ENCODE data around the gene CABP7. TPM values are rescaled to one million over a fixed set of nuclear protein-coding genes. Genes with fewer than 3 reads are reported as not detected.

Gene CABP7
- 0.19 TPM in 2 replicates for total RNA-seq (2014; rRNA removed; shearing (Covaris generic))

- no peak for DNase-seq (ENCODE audit: low spot score)
Measured at GRCh38 chr22:29719899-29720645, at the start of gene CABP7. Gene CABP7, plus strand, starts transcription at chr22:29720003. Its CDS starts 422 bp downstream, at chr22:29720425.

- no peak for DNase-seq (ENCODE audit: low spot score)
Measured at GRCh38 chr22:29670626-29671025, 49.2 kb upstream of the CABP7 start.

DNA sequence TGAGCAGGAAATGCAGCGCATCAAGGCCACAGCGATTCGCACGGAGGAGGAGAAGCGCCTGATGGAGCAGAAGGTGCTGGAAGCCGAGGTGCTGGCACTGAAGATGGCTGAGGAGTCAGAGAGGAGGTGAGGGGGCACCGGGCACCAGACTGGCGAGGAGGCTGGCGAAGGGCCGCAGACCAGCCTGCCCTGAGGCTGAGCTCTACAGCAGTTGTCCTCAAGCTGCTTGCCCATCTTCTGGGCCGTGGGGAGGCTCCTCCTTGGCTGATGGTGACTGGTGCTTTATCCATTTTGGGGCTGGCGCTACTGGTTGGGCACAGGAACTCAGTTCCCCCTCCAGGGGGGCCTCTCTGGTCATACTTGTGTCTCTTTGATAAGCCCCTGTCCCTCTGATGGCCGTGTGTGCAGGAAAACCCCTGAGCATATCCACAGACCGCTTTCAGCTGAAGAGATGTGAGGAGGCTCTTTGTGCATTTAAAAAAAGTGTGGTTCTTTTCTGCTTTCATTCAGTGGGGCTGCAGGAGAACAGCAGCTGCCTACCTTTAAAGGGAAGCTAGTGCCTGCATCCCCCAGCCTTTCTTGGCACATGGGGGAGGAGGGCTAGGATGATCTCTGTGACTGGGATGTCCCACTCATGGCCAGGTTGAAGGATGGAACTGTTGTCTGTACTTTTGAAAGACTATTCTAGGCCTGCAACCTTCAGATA is 46.3 kb upstream of the CABP7 start:
- DNase-seq (ENCODE audit: low spot score), result no peak

- DNase-seq (ENCODE audit: low spot score), result no peak
Measured at GRCh38 chr22:29674121-29674520, 45.7 kb upstream of the CABP7 start.

DNA sequence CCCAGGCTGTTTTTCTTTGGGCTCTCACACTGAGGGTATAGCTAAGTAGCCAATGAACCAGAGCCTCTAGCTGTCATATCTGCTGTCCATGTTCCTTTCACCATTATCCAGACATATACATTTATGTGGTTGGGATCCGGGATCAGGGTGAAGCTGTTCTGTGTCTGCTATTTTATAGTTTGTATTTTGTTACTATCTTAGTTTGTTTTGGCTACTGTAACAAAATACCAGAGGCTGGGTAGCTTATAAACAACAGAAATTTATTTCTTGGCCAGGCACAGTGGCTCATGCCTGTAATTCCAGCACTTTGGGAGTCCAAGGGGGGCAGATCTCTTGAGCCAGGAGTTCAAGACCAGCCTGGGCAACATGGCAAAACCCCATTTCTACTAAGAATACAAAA is 40.5 kb upstream of the CABP7 start:
- DNase-seq (ENCODE audit: low spot score), result no peak

DNA sequence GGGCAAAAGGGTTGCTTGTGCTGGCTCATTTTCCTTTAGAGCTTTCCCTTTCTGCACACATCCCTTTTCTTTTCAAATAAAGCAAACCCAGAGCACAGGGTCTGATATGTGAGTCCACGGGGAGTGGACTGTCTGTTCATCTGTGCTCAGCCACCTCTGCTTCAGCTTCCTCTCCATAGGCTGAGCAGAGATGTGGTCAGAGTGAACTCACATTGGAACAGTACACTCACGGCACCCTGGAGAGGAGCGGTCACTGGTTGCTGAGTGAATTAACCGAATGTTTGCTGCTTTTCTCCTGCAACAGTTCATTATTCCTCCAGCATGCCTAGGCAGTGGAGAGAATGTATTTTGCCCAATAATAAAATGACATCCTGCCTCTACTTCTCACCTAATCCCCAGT is 36.3 kb upstream of the CABP7 start:
- no peak for DNase-seq (ENCODE audit: low spot score)

DNA sequence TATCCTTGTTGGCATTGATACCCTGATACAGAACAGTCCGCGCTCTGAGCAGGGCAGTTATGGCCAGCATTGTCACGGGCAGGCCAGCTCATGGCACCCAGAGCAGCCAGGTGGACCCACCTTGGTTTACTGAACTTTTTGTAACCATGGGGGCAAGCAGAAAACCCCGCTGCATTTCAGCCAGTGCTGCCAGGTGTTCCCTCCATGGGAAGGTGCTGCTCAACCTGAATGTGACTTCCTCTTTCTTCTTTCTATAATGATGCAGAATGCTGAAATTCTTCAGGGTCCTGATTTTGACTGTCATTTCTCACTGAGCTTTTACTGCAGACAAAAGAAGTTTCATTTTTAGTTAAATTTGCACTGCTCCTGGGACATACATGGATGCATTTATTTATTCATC is 35.6 kb upstream of the CABP7 start:
- no peak for DNase-seq (ENCODE audit: low spot score)

- no peak for DNase-seq (ENCODE audit: low spot score)
Measured at GRCh38 chr22:29689206-29689879, 30.5 kb upstream of the CABP7 start.

GRCh38 chr22:29689880-29690213 is 30.0 kb upstream of the CABP7 start:
- DNase-seq (ENCODE audit: low spot score), result peak; percentile 18

GRCh38 chr22:29690476-29690875 is 29.3 kb upstream of the CABP7 start:
- DNase-seq (ENCODE audit: low spot score), result no peak

DNA sequence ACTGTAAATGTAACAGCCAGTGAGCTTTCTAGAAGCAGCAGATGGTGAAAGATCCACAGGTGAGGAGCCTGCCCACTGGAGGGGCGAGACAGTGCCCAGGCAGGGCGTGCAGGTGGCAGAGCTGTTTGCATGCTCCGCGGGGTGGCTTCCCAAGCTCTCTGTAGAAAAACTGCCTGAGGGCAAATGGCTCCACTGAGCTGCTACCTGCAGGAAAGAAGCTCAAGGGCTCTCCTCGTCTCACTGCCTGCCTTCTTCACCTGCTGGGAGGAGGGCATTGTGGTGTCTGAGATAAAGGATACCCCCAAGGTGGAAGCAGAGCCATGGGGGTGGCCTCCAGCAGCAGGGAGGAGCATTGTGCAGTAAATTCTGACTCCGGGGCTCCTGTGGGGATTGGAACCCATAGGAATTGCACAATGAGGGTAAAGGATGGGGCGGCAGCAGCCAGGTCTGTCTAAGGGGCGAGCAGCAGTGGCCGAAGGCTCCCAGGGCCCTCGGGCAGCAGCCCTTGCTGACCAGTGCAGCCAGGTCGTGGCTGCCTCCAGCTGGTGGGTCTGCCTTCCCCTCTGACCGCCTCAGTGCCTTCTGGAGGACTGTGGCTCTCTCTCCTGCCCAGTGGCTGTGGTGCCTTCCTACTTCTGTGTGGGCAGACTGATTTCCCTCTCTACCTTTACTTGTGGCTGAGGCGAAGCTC is 28.0 kb upstream of the CABP7 start:
- DNase-seq (ENCODE audit: low spot score), result no peak

DNA sequence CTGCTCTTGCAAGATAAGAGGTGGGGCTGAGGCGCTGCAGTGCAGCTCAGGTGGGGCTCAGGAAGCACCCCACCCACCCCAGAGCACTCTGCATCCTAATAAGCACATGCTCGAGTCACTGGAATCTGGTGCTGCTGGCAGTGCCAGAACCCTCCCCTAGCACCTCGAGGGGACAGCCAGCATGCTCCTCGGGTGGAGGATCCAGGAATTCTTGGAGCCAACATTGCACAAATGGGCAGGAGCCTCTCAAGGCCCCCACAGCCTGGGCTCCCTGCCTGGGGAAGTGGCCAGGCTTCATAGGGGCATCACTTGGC is 27.5 kb upstream of the CABP7 start:
- no peak for DNase-seq (ENCODE audit: low spot score)

DNA sequence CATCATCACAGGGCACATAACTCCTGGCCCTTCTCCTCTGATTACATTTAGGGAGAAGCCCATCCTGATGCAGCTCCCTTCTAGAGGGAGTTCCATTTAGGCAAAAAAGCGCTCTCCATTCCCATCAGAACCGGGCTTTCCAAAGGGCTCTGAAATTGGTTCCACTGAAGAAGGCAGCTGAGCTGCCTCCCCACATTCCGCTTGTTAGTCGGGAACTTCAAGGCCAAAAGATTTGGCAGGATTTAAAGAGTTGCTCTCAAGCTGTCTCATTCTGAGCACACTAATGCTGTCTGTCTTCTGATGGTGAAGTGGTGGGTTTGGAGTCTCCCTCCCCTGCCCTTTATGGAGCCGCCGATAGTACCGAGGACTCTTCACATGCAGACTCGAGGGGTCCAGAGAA is 26.6 kb upstream of the CABP7 start:
- DNase-seq (ENCODE audit: low spot score), result no peak

- DNase-seq (ENCODE audit: low spot score), result no peak
Measured at GRCh38 chr22:29693671-29694070, 26.1 kb upstream of the CABP7 start.

DNA sequence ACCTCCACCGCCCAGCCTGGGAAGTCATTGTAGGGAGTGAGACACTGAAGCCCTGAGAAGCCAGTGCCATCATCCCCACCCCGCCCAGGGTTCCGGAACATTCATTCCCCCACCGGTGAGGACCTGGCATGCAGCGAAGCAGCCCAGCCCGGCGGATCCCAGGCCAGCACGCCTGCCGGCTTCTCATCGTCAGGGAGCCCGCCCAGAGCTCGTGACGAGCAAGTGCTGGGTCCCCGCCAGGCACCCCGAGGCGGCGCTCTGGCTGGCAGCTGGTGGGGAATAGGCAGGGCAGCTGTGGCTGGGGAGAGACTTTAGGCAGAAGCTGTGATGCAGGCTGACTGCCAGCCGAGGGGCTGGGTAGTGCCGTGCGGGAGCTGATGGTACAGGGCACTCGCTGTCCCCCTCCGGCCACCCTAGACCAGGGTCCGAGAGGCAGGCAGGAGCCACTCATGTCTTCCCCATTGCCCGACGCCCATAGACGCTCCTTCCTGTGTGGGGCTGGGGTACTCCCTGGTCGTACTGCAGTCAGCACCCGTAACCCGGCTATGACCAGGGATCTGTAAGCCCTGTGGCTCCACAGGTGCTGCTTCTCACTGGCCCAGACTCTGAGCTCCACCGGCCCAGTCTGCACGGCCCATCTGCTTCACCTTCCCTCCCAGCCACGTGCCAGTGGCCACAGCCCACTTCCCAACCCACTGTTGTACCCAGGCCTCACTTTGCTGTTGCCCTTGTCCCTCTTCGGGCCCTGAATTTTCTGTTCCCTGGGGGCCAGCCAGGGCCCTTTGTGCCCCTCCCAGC is 24.5 kb upstream of the CABP7 start:
- DNase-seq (ENCODE audit: low spot score), result peak; percentile 31

- DNase-seq (ENCODE audit: low spot score), result no peak
Measured at GRCh38 chr22:29697853-29698598, 21.8 kb upstream of the CABP7 start.

DNA sequence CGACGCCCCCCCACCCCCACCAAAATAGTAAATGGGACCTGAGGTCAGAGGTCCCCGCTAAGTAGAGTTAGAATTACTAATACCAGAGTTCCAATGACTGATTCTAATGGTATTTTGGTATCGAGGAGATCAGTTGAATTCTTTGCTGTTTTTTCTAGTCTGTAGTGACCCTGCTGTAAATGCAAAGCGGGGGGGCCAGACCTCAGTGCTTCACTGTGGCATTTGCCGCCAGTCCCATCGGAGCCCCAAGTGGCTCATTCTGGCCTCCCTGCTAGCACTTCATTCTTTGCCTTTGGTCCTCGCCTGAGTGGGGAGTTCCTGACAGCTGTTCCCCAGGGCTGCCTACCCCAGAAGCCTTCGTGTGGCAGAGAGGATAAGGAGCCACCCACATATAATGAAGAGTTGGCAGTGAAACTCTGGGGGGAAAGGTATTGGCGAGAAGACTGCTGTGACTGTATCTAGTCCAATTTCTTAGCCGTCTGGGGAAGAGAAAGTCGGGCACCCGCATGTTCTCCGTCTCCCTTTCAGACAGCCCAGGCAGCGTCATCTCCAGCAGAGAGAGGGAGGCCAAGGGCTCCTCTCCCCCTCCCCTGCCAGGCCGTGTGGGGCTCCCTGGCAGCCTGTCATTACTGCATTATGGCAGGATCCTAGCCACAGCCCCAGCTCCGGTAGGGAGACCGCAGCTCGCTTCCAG is 19.4 kb upstream of the CABP7 start:
- peak; percentile 21 for DNase-seq (ENCODE audit: low spot score)

- peak; percentile 26 for DNase-seq (ENCODE audit: low spot score)
Measured at GRCh38 chr22:29700900-29701154, 19.0 kb upstream of the CABP7 start.

- peak; percentile 72 for DNase-seq (ENCODE audit: low spot score)
Measured at GRCh38 chr22:29701155-29701999, 18.4 kb upstream of the CABP7 start.

Measured in A172 (cell line).